SU-DHL-6 (cell line): Measurements from ENCODE around the gene SACM1L.

ENCODE experiments used
- EZH2phosphoT487 ChIP-seq: fragments of 200-600 bp; sonication (generic), shearing (Covaris generic); conservative IDR thresholded peaks from 2 replicates; pipeline ENCODE4 v1.6.1; 2018; ENCODE audit warnings: mild to moderate bottlenecking, antibody characterized with exemption, low read length, moderate library complexity, mixed read lengths
- TF ChIP-seq, protein P1 (sequence below): fragments of 200-600 bp; sonication (generic); IDR thresholded peaks from one replicate; pipeline ENCODE4 v1.5.1; 2017; ENCODE audit warnings: antibody characterized with exemption, mild to moderate bottlenecking, low read length, moderate library complexity; ENCODE audit not compliant: insufficient read depth, poor library complexity, severe bottlenecking

DNA sequence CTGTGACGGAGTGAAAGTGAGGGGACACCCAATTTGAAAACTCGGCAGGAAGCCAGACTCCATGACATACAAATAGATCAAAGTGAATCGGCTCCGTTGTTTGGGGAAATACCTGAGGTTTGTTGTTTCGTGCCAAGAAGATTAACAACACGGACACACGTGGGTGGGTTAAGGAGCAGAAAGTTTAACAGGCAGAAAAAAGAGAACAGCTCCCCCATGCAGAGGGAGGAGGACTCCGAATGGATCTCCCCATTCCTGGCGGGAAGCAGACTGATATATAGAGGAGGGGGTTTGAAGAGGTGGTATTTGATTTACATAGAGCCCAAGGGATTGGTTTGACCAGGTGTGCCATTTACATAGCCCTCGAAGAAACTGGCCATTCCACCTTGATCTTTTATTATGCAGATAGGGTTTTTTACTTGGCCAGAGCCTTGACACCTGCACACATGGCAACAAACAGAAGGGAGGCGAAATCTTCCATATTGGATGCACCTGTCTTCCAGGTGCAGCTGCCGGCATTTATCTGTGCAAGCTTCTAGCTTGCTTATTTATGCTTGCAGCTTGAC, 4.8 kb upstream of the SACM1L start:
- TF ChIP-seq, protein P1, sequence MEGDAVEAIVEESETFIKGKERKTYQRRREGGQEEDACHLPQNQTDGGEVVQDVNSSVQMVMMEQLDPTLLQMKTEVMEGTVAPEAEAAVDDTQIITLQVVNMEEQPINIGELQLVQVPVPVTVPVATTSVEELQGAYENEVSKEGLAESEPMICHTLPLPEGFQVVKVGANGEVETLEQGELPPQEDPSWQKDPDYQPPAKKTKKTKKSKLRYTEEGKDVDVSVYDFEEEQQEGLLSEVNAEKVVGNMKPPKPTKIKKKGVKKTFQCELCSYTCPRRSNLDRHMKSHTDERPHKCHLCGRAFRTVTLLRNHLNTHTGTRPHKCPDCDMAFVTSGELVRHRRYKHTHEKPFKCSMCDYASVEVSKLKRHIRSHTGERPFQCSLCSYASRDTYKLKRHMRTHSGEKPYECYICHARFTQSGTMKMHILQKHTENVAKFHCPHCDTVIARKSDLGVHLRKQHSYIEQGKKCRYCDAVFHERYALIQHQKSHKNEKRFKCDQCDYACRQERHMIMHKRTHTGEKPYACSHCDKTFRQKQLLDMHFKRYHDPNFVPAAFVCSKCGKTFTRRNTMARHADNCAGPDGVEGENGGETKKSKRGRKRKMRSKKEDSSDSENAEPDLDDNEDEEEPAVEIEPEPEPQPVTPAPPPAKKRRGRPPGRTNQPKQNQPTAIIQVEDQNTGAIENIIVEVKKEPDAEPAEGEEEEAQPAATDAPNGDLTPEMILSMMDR, result no peak
- no peak for TF ChIP-seq EZH2phosphoT487
